K562 (cell line): ENCODE data around the gene DCST1. TPM values are rescaled to one million over a fixed set of nuclear protein-coding genes. Genes with fewer than 3 reads are reported as not detected.

Experiments
- CTBP1 ChIP-seq: fragments of 450-650 bp; IDR thresholded peaks from 2 replicates; pipeline ENCODE4 v1.6.1; 2016; ENCODE audit warnings: borderline replicate concordance
- KAT2B ChIP-seq: IDR thresholded peaks from one replicate; pipeline ENCODE4 v1.6.1; 2012; ENCODE audit warnings: low read depth, mild to moderate bottlenecking, control low read depth, inconsistent platforms, low read length, moderate library complexity
- KLF1 ChIP-seq: fragments of 450-650 bp; IDR thresholded peaks from 2 replicates; pipeline ENCODE4 v1.6.1; 2016; ENCODE audit warnings: missing genetic modification characterization, missing compliant biosample characterization
- KLF6 ChIP-seq: fragments of 250-450 bp; sonication (Bioruptor Pico); IDR thresholded peaks from 2 replicates; pipeline ENCODE4 v1.4.0; 2020; ENCODE audit warnings: mild to moderate bottlenecking, moderate library complexity, borderline replicate concordance
- MAFG ChIP-seq: fragments of 450-650 bp; conservative IDR thresholded peaks from 2 replicates; pipeline ENCODE4 v1.6.1; 2016; ENCODE audit warnings: missing genetic modification characterization, missing compliant biosample characterization
- MLX ChIP-seq, 2 experiments: fragments of 450-650 bp in 1 of 2; sonication (generic) in 1 of 2; formaldehyde crosslinking; conservative IDR thresholded peaks; 2 replicates each; pipeline versions ENCODE4 v1.4.0 to v1.8.1; 2020 to 2022; ENCODE audit warnings: mild to moderate bottlenecking in 1 of 2, missing genetic modification reagents in 1 of 2
- MTF1 ChIP-seq: fragments of 250-450 bp; sonication (Bioruptor Pico); IDR thresholded peaks from 2 replicates; pipeline ENCODE4 v1.9.0; 2021; ENCODE audit warnings: moderate library complexity, mild to moderate bottlenecking, inconsistent platforms, borderline replicate concordance
- NCOR1 ChIP-seq: fragments of 450-650 bp; IDR thresholded peaks from 2 replicates; pipeline ENCODE4 v1.6.1; 2016; ENCODE audit warnings: mild to moderate bottlenecking, moderate library complexity
- NFIC ChIP-seq: fragments of 450-650 bp; IDR thresholded peaks from 2 replicates; pipeline ENCODE4 v1.6.1; 2017; ENCODE audit warnings: mild to moderate bottlenecking, inconsistent platforms
- RAD51 ChIP-seq: fragments of 450-650 bp; IDR thresholded peaks from 2 replicates; pipeline ENCODE4 v1.7.1; 2016; ENCODE audit warnings: low read depth, mild to moderate bottlenecking, borderline replicate concordance
- SIX5 ChIP-seq, 2 experiments: IDR thresholded peaks; 2 replicates each; pipeline ENCODE4 v1.6.1; 2011; ENCODE audit warnings: low read length in 2 of 2, borderline replicate concordance in 1 of 2, low read depth in 1 of 2, mild to moderate bottlenecking in 1 of 2, moderate library complexity in 1 of 2; ENCODE audit not compliant: insufficient read depth in 1 of 2
- SMAD1 ChIP-seq: fragments of 150-350 bp; IDR thresholded peaks from 2 replicates; pipeline ENCODE4 v1.6.1; 2014; ENCODE audit warnings: low read length, low read depth; ENCODE audit not compliant: partially characterized antibody
- SMARCE1 ChIP-seq: fragments of 450-650 bp; IDR thresholded peaks from 2 replicates; pipeline ENCODE4 v1.7.1; 2016; ENCODE audit warnings: mild to moderate bottlenecking
- TBL1XR1 ChIP-seq, 2 experiments: IDR thresholded peaks; 2 replicates each; pipeline ENCODE4 v1.6.1; 2012; ENCODE audit warnings: improper control_type of control experiment in 2 of 2, low read length in 2 of 2, mild to moderate bottlenecking in 1 of 2
- TCF7 ChIP-seq: sonication (generic); IDR thresholded peaks from 2 replicates; pipeline ENCODE4 v1.6.1; 2016; ENCODE audit warnings: antibody characterized with exemption, borderline replicate concordance
- TRIM25 ChIP-seq: fragments of 450-650 bp; IDR thresholded peaks from 2 replicates; pipeline ENCODE4 v1.7.0; 2016; ENCODE audit warnings: borderline replicate concordance
- ZBTB49 ChIP-seq: sonication (generic); formaldehyde crosslinking; IDR thresholded peaks from 2 replicates; pipeline ENCODE4 v1.8.0; 2022; ENCODE audit warnings: missing genetic modification reagents, mild to moderate bottlenecking, borderline replicate concordance
- polyA plus RNA-seq, 8 experiments: library from polyadenylated mRNA; depleted of rRNA in 4 of 8; stranded (reverse) in 5 of 8; unstranded in 3 of 8; fragments of >200 nt; fragmentation: Nextera tagmentation in 2 of 8; fragmentation: Illumina TruSeq in 1 of 8; extraction: Ambion mirVana in 2 of 8; extraction: Trizol in 1 of 8; gene quantifications; 2 replicates each; pipeline versions ENCODE4 v1.2.1 to v1.2.3, GENCODE V29; 2011 to 2014; ENCODE audit warnings: inconsistent platforms in 1 of 8, missing spikeins in 1 of 8
- total RNA-seq, 7 experiments: library from RNA; depleted of rRNA in 6 of 7; stranded (reverse); fragments of >200 nt in 6 of 7; fragmentation: Illumina TruSeq in 2 of 7; extraction: Trizol in 2 of 7; gene quantifications; 2 replicates each; pipeline versions ENCODE4 v1.2.1 to v1.2.3, GENCODE V29; 2011 to 2021; ENCODE audit warnings: low replicate concordance in 1 of 7
- TF ChIP-seq, protein P1 (sequence below): sonication (generic); formaldehyde crosslinking; IDR thresholded peaks from 2 replicates; pipeline ENCODE4 v1.8.1; 2023; ENCODE audit warnings: mild to moderate bottlenecking, missing genetic modification reagents

Gene DCST1
- total and polyA plus RNA-seq, 9 of the 15 experiments (the other 6 are each of a cell fraction or from before 2014, with no cell fraction given): not detected

GRCh38 chr1:155084722-155085503 is 51.3 kb downstream of the DCST1 start (continued):
- no peak for TF ChIP-seq KAT2B
- TF ChIP-seq KLF1 (tag): no peak
- TF ChIP-seq NFIC: peak; percentile 28
- no peak for TF ChIP-seq SIX5 (IDR thresholded peaks at IDR 0.05; ENCODE audit: borderline replicate concordance in 1 of 2, insufficient read depth in 1 of 2, low read depth in 1 of 2, low read length in 2 of 2)
- no peak for TF ChIP-seq NCOR1
- no peak for TF ChIP-seq TRIM25
- 0 out of 2 replicates have a peak, but pooled peaks have one; percentile 25 for TF ChIP-seq SMARCE1
- no peak; the same call in 1 of the 2 replicates for TF ChIP-seq KLF6 (CRISPR knock-in tag)
- TF ChIP-seq RAD51: no peak
- TF ChIP-seq ZBTB49 (CRISPR knock-in tag): no peak
- no peak for TF ChIP-seq SMAD1
- TF ChIP-seq MTF1 (CRISPR knock-in tag): no peak
- TF ChIP-seq MAFG (tag): no peak
- no peak for TF ChIP-seq TCF7
- no peak for TF ChIP-seq MLX (CRISPR knock-in tag; conservative IDR thresholded peaks at IDR 0.05)
- TF ChIP-seq TBL1XR1 (IDR thresholded peaks at IDR 0.05; ENCODE audit: low read length in 2 of 2): peak in 1 of 2 experiments; percentile 29; a peak in 1 of 4 replicates
- peak; percentile 89 for TF ChIP-seq CTBP1
- TF ChIP-seq, protein P1, sequence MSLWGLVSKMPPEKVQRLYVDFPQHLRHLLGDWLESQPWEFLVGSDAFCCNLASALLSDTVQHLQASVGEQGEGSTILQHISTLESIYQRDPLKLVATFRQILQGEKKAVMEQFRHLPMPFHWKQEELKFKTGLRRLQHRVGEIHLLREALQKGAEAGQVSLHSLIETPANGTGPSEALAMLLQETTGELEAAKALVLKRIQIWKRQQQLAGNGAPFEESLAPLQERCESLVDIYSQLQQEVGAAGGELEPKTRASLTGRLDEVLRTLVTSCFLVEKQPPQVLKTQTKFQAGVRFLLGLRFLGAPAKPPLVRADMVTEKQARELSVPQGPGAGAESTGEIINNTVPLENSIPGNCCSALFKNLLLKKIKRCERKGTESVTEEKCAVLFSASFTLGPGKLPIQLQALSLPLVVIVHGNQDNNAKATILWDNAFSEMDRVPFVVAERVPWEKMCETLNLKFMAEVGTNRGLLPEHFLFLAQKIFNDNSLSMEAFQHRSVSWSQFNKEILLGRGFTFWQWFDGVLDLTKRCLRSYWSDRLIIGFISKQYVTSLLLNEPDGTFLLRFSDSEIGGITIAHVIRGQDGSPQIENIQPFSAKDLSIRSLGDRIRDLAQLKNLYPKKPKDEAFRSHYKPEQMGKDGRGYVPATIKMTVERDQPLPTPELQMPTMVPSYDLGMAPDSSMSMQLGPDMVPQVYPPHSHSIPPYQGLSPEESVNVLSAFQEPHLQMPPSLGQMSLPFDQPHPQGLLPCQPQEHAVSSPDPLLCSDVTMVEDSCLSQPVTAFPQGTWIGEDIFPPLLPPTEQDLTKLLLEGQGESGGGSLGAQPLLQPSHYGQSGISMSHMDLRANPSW: no peak
